Neural cell (in vitro differentiated cells): ENCODE results near the gene CNTN4. TPM values are rescaled to one million over a fixed set of nuclear protein-coding genes. Genes with fewer than 3 reads are reported as not detected.

Source experiments
- H2AFZ ChIP-seq: fragments of 200-600, 300-800 bp; sonication (generic), shearing (Covaris generic); 2 replicates; pipeline ENCODE4 v1.6.0; 2014; ENCODE audit warnings: low read depth, mild to moderate bottlenecking, antibody characterized with exemption, low read length, moderate library complexity
- H3F3A ChIP-seq: fragments of 200-600 bp; shearing (Covaris generic); 2 replicates; pipeline ENCODE4 v1.6.1; 2016; ENCODE audit warnings: mild to moderate bottlenecking, moderate library complexity, mixed read lengths, antibody characterized with exemption, low read length; ENCODE audit not compliant: insufficient read depth, poor library complexity, severe bottlenecking
- H3K27ac ChIP-seq: fragments of 200-600, 300-800 bp; sonication (generic), shearing (Covaris generic); 2 replicates; pipeline ENCODE4 v1.5.1; 2014; ENCODE audit warnings: mild to moderate bottlenecking, low read length, moderate library complexity
- H3K27me3 ChIP-seq: fragments of 300-800, 200-600 bp; sonication (generic), shearing (Covaris generic); 2 replicates; pipeline ENCODE4 v1.6.0; 2014; ENCODE audit warnings: mild to moderate bottlenecking, low read depth, low read length, moderate library complexity; ENCODE audit not compliant: insufficient read depth
- H3K36me3 ChIP-seq: fragments of 300-800, 200-600 bp; sonication (generic), shearing (Covaris generic); 2 replicates; pipeline ENCODE4 v1.5.1; 2014; ENCODE audit warnings: mild to moderate bottlenecking, antibody characterized with exemption, low read length, moderate library complexity; ENCODE audit not compliant: insufficient read depth
- H3K4me2 ChIP-seq: fragments of 300-800, 200-600 bp; sonication (generic), shearing (Covaris generic); 2 replicates; pipeline ENCODE4 v1.6.0; 2014; ENCODE audit warnings: mild to moderate bottlenecking, low read length
- H3K4me3 ChIP-seq: fragments of 300-800, 200-600 bp; sonication (generic), shearing (Covaris generic); 2 replicates; pipeline ENCODE4 v1.5.1; 2014; ENCODE audit warnings: mild to moderate bottlenecking, low read length, moderate library complexity
- H3K79me2 ChIP-seq: fragments of 200-600 bp; shearing (Covaris generic); replicated peaks from 2 replicates; pipeline ENCODE4 v1.6.0; 2014; ENCODE audit warnings: mild to moderate bottlenecking, low read length, moderate library complexity; ENCODE audit not compliant: insufficient read depth
- H3K9ac ChIP-seq: fragments of 300-800, 200-600 bp; sonication (generic), shearing (Covaris generic); 2 replicates; pipeline ENCODE4 v1.6.1; 2016; ENCODE audit warnings: mild to moderate bottlenecking, low read length, mixed read lengths
- H3K9me2 ChIP-seq: fragments of 200-600 bp; shearing (Covaris generic); 2 replicates; pipeline ENCODE4 v1.6.1; 2016; ENCODE audit warnings: mild to moderate bottlenecking, low read length, mixed read lengths; ENCODE audit not compliant: insufficient read depth
- H3K9me3 ChIP-seq: fragments of 200-600, 300-800 bp; sonication (generic), shearing (Covaris generic); 2 replicates; pipeline ENCODE4 v1.6.1; 2016; ENCODE audit warnings: mild to moderate bottlenecking, mixed run types, low read length, moderate library complexity, mixed read lengths
- H4K20me1 ChIP-seq: fragments of 200-600 bp; shearing (Covaris generic); 2 replicates; pipeline ENCODE4 v1.6.1; 2016; ENCODE audit warnings: mild to moderate bottlenecking, mixed run types; ENCODE audit not compliant: insufficient read depth
- EP300 ChIP-seq: fragments of 450-650 bp; conservative IDR thresholded peaks from 2 replicates; pipeline ENCODE4 v1.6.1; 2014; ENCODE audit warnings: antibody characterized with exemption, mild to moderate bottlenecking, moderate library complexity; ENCODE audit not compliant: poor library complexity, severe bottlenecking
- EZH2 ChIP-seq: fragments of 200-600, 300-800 bp; shearing (Covaris generic), sonication (generic); IDR thresholded peaks from 2 replicates; pipeline ENCODE4 v1.6.1; 2014; ENCODE audit warnings: antibody characterized with exemption, low read length, borderline replicate concordance, mild to moderate bottlenecking; ENCODE audit not compliant: insufficient read depth, poor library complexity, severe bottlenecking
- MXI1 ChIP-seq: fragments of 450-650 bp; conservative IDR thresholded peaks from 2 replicates; pipeline ENCODE4 v1.6.1; 2014; ENCODE audit warnings: antibody characterized with exemption, mild to moderate bottlenecking; ENCODE audit not compliant: poor library complexity, severe bottlenecking
- POLR2AphosphoS5 ChIP-seq: IDR thresholded peaks from 2 replicates; pipeline ENCODE4 v1.6.1; 2012
- RAD21 ChIP-seq: fragments of 450-650 bp; conservative IDR thresholded peaks from 2 replicates; pipeline ENCODE4 v1.6.1; 2014; ENCODE audit warnings: antibody characterized with exemption, mild to moderate bottlenecking, moderate library complexity
- REST ChIP-seq: IDR thresholded peaks from 2 replicates; pipeline ENCODE4 v1.6.1; 2012; ENCODE audit warnings: borderline replicate concordance
- SMC3 ChIP-seq: fragments of 450-650 bp; conservative IDR thresholded peaks from 2 replicates; pipeline ENCODE4 v1.6.1; 2014; ENCODE audit warnings: antibody characterized with exemption, mild to moderate bottlenecking, moderate library complexity; ENCODE audit not compliant: poor library complexity
- TAF1 ChIP-seq: IDR thresholded peaks from 2 replicates; pipeline ENCODE4 v1.6.1; 2012; ENCODE audit warnings: low read depth
- polyA plus RNA-seq: library from polyadenylated mRNA; depleted of rRNA; stranded (reverse); fragments of >200 nt; gene quantifications from 2 replicates; pipeline ENCODE4 v1.2.3, GENCODE V29; 2014
- TF ChIP-seq, protein P1 (sequence below): fragments of 450-650 bp; IDR thresholded peaks from 2 replicates; pipeline ENCODE4 v1.5.1; 2014; ENCODE audit warnings: antibody characterized with exemption, mild to moderate bottlenecking, moderate library complexity; ENCODE audit not compliant: poor library complexity, severe bottlenecking

CNTN4 gene
- polyA plus RNA-seq, 1 donor from 2014 or later, result 10.6 TPM

DNA sequence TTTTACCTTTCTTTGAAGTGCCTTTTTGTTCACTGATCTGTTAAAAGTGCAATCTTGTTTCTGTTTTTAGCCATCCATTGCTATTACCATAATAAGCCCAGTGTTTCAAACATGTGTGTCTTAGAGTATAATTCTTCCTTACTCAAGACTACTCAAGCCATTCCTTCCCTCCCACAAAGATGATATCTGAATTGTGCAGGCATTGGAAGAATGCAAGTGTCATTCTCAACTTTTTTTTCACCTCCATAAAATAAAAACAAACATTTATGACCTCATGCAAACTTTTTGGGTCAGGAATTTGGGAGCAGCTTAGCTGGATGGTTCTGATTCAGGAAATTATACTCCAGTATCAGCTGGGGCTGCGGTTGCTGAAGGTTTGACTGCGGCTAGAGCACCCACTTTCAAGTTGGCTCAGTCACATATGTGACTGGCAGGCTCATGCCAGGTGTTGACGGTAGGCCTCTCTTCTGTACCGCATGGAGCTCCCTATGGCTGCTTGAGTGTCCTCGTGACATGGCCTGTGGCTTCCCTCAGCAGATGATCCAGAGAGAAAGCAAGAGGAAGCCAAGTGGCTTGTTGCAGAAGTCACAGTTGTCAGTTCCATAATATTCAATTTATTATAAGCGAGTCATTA is 490.8 kb downstream of the CNTN4 start:
- no peaks in the 10 kb centered on the region for H3K27me3 ChIP-seq
- no peak overlapping the region for H3K9ac ChIP-seq
- no peaks in the 10 kb centered on the region for H4K20me1 ChIP-seq
- no peak overlapping the region for H3K4me3 ChIP-seq
- H3K27ac ChIP-seq, result no peak overlapping the region
- no peaks in the 10 kb centered on the region for H3K9me2 ChIP-seq
- no peak overlapping the region for H3K4me2 ChIP-seq
- H3K9me3 ChIP-seq, result no peaks in the 10 kb centered on the region
- TF ChIP-seq RAD21 (no peak), EZH2 (no peak), REST (no peak), MXI1 (no peak), POLR2AphosphoS5 (no peak), EP300 (no peak), TAF1 (no peak), SMC3 (no peak)
- TF ChIP-seq, protein P1, sequence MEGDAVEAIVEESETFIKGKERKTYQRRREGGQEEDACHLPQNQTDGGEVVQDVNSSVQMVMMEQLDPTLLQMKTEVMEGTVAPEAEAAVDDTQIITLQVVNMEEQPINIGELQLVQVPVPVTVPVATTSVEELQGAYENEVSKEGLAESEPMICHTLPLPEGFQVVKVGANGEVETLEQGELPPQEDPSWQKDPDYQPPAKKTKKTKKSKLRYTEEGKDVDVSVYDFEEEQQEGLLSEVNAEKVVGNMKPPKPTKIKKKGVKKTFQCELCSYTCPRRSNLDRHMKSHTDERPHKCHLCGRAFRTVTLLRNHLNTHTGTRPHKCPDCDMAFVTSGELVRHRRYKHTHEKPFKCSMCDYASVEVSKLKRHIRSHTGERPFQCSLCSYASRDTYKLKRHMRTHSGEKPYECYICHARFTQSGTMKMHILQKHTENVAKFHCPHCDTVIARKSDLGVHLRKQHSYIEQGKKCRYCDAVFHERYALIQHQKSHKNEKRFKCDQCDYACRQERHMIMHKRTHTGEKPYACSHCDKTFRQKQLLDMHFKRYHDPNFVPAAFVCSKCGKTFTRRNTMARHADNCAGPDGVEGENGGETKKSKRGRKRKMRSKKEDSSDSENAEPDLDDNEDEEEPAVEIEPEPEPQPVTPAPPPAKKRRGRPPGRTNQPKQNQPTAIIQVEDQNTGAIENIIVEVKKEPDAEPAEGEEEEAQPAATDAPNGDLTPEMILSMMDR, result no peak
- H3K79me2 ChIP-seq, result no peaks in the 10 kb centered on the region
- no peaks in the 10 kb centered on the region for H3F3A ChIP-seq
- H3K36me3 ChIP-seq, result no peaks in the 10 kb centered on the region
- no peak overlapping the region for H2AFZ ChIP-seq

GRCh38 chr3:2595486-2595885 is 496.8 kb downstream of the CNTN4 start:
- Histone ChIP-seq H2AFZ (no peak overlapping the region), H4K20me1 (no peaks in the 10 kb centered on the region), H3F3A (no peaks in the 10 kb centered on the region), H3K27me3 (no peaks in the 10 kb centered on the region), H3K79me2 (no peaks in the 10 kb centered on the region), H3K9me2 (no peaks in the 10 kb centered on the region), H3K4me2 (no peak overlapping the region), H3K36me3 (no peaks in the 10 kb centered on the region), H3K9me3 (no peaks in the 10 kb centered on the region), H3K9ac (no peak overlapping the region), H3K4me3 (no peak overlapping the region), H3K27ac (no peak overlapping the region)
- TF ChIP-seq EP300 (no peak), RAD21 (no peak), EZH2 (no peak), POLR2AphosphoS5 (no peak), TAF1 (no peak), REST (no peak), SMC3 (no peak), MXI1 (no peak)
- TF ChIP-seq, protein P1, result no peak
